Measurements from ENCODE around the gene SKAP1.

Gene SKAP1

DNA sequence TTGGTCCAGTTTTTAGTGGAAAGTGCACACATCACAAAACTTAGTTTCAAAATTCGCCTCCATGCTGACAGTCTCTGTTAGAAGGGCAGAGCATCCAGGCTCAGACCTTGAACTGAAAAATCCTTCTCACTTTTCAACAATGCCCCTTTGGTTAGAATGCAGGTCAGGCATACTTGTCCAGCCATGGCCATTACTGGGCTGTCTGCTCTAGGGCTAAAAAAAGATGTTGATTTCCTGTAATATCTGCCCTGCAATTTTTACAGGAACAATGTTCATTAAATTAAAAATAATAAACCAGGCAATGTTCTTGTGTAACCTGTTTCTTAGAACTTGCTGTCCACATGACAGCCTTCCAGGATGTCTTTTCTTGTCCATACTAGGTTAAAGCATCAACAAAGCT, 200.1 kb downstream of the SKAP1 start:
- ChIA-PET POLR2A (ENCODE audit: low non-redundant PET) (no interaction called here), CTCF (no interaction called here)
- no peak overlapping the region for H3K27ac ChIP-seq
- TF ChIP-seq, protein P1, sequence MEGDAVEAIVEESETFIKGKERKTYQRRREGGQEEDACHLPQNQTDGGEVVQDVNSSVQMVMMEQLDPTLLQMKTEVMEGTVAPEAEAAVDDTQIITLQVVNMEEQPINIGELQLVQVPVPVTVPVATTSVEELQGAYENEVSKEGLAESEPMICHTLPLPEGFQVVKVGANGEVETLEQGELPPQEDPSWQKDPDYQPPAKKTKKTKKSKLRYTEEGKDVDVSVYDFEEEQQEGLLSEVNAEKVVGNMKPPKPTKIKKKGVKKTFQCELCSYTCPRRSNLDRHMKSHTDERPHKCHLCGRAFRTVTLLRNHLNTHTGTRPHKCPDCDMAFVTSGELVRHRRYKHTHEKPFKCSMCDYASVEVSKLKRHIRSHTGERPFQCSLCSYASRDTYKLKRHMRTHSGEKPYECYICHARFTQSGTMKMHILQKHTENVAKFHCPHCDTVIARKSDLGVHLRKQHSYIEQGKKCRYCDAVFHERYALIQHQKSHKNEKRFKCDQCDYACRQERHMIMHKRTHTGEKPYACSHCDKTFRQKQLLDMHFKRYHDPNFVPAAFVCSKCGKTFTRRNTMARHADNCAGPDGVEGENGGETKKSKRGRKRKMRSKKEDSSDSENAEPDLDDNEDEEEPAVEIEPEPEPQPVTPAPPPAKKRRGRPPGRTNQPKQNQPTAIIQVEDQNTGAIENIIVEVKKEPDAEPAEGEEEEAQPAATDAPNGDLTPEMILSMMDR (conservative IDR thresholded peaks at IDR 0.05; ENCODE audit: low read depth): no peak
- no peak for DNase-seq (ENCODE audit: low spot score)

DNA sequence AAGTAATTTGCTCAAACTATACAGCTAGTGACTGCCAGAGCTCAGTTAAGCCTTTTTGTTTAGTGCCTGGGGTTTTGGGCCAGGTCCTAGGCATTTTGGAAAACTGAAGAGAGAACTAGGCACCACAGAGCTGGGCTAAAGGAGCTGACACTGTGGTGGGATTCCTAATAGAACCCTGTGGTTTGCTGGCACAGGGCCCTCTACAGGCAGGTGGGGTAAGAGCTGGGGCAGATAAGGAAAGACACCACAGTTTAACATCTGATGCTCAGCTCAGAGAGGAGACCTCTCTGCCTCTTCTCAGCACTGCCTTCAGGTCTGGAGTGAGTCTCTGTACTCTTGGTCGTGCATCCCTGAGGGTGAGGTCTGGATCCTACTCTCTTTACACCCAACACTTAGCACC, 201.3 kb downstream of the SKAP1 start:
- TF ChIP-seq, protein P1 (conservative IDR thresholded peaks at IDR 0.05; ENCODE audit: low read depth): no peak
- ChIA-PET CTCF (interaction anchor here (0.7 to 1.0 kb wide), 2 partner anchors 15 to 34 kb away, joined by 7 to 8 read pairs; no protein-coding TSS in a partner anchor), POLR2A (ENCODE audit: low non-redundant PET) (no interaction called here)
- H3K27ac ChIP-seq: no peak overlapping the region
- no peak for DNase-seq (ENCODE audit: low spot score)

DNA sequence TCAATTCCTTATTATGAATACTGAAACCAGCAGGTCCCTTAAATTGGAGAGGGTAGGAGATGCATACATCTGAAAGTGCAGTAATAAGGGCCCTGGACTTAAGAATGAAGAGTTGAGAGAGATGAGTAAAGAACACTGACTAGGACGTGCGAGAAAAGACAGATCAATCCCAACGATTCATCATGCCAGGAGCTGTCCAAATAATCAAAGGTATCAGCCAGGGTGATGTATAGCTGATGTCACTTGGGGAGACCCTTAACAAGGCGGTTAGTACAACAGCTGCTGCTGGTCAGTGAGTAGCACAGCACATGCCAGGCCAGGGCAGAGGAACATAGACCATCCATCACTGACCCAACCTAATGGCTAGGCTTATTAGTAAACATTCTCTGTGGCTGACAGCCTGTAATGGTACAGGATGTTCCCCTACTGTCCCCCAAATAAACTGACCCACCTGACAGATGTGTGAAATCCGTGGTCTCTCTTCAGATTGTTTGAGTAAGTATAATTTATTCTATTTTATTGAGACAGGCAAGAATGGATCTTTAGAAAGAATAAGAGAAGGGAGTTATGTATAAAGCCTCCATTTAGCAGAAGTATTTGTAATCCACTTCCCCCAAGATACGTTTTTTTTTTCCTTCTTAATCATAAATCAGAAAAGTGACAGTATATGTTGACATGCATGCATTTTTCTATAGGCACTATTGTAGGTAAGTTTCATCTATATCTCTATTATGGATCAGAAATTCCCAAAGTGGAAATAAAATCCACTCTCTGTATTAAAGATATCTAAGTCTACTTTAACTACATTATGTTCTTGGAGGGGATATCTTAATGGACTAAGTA, 204.1 kb downstream of the SKAP1 start:
- CTCF ChIA-PET: interaction anchor here (0.6 to 0.7 kb wide), 2 partner anchors 11 to 96 kb away, joined by 3 read pairs; no protein-coding TSS in a partner anchor
- POLR2A ChIA-PET (ENCODE audit: low non-redundant PET): no interaction called here
- no peak overlapping the region for H3K27ac ChIP-seq
- DNase-seq (ENCODE audit: low spot score): no peak
- TF ChIP-seq, protein P1 (conservative IDR thresholded peaks at IDR 0.05; ENCODE audit: low read depth): no peak

DNA sequence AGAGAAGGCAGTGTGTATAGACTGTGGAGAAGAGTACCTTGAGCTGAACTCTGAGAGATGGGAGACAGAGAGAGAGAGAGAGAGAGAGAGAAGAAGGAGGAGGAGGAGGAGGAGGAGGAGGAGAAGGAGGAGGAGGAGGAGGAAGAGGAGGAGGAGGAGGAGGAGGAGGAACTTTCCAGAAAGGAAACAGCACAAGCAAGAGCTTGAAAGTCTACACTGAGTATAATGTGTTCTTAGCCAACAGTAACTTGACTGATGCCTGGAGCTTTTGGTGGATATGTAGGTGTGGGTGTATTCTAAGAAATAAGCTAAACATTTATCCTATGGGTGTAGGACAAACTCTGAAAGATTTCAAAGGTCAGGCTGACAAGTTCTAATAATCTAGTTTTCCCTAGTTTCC, 206.1 kb downstream of the SKAP1 start:
- TF ChIP-seq, protein P1 (conservative IDR thresholded peaks at IDR 0.05; ENCODE audit: low read depth): no peak
- no peak for DNase-seq (ENCODE audit: low spot score)
- CTCF ChIA-PET: interaction anchor here (0.6 to 0.7 kb wide), 2 partner anchors 15 to 145 kb away, joined by 4 read pairs; no protein-coding TSS in a partner anchor
- no peak overlapping the region for H3K27ac ChIP-seq
- POLR2A ChIA-PET (ENCODE audit: low non-redundant PET): no interaction called here

DNA sequence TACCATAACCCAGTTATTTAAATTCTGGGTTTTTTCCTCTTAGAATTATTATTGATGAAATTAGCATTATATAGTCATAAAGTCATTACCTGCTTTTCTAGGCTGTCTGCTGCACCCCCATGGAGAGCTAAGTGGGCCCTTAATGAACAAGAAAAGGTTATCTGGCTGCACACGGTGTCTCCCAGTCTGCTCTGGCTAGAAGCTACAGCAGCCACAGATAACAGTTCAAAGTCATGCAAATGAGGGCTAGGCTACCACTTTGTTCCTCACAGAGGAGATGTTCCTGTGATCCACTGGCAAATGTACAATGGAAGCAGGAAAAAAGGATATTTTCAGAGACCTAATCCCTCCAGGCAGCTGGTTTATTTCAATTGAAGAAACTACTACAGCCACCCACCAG, 210.4 kb downstream of the SKAP1 start:
- POLR2A ChIA-PET (ENCODE audit: low non-redundant PET): no interaction called here
- TF ChIP-seq, protein P1 (conservative IDR thresholded peaks at IDR 0.05; ENCODE audit: low read depth): no peak
- DNase-seq (ENCODE audit: low spot score): no peak
- CTCF ChIA-PET: interaction anchor here (0.6 to 0.7 kb wide), 2 partner anchors 106 to 865 kb away, joined by 3 read pairs; no protein-coding TSS in a partner anchor
- no peak overlapping the region for H3K27ac ChIP-seq

DNA sequence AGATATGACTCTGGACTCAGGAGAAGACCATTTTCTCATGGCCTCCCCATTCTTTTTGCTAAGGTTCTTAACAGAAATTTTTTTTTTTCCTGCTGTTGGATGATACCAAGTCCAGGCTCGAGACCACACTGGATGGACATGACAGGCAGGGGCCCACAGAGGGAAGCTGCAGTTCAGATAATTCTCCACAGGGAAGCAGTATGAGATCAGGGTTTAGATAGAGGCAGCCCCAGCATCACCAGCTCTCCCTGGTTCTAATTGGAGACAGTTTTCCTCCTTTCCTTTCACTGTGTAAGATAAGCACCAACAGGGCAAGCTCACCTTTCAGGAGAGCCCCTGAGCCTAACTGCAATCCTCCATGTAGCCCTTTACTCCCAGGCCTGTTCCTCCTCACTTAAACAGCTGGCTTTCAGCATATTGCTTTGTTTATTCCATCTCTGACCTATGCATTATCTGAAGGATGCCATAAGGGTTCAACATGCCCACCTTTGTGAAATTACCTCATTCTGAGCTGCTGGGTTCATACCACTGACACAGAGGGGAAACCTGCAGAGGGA, 214.4 kb downstream of the SKAP1 start:
- peak; percentile 54 for DNase-seq (ENCODE audit: low spot score)
- no peak overlapping the region for H3K27ac ChIP-seq
- POLR2A ChIA-PET (ENCODE audit: low non-redundant PET): no interaction called here
- CTCF ChIA-PET: interaction anchor here (0.5 to 1.4 kb wide), 6 partner anchors 26 to 116 kb away, joined by 3 to 7 read pairs (median 3); no protein-coding TSS in a partner anchor
- TF ChIP-seq, protein P1 (conservative IDR thresholded peaks at IDR 0.05; ENCODE audit: low read depth): peak; percentile 21; the same call in 1 of the 2 replicates

Data from RWPE1 (cell line).